ENCODE measurements around the gene DKK1. TPM values are rescaled to one million over a fixed set of nuclear protein-coding genes. Genes with fewer than 3 reads are reported as not detected.

DKK1 gene
- total RNA-seq, 1 donor from 2014 or later, result 33.2 TPM

GRCh38 chr10:52318822-52319464, 4.9 kb downstream of the DKK1 start:
- Mint-ChIP-seq H3K4me1 (ENCODE audit: unreplicated experiment) (peaks cover 7% of the 10 kb centered on the region), H3K36me3 (no peaks in the 10 kb centered on the region), H3K9me3 (no peaks in the 10 kb centered on the region), H3K4me3 (no peak overlapping the region), H3K27ac (no peak overlapping the region), H3K27me3 (peaks cover 39% of the 10 kb centered on the region)
- TF ChIP-seq, protein P1, sequence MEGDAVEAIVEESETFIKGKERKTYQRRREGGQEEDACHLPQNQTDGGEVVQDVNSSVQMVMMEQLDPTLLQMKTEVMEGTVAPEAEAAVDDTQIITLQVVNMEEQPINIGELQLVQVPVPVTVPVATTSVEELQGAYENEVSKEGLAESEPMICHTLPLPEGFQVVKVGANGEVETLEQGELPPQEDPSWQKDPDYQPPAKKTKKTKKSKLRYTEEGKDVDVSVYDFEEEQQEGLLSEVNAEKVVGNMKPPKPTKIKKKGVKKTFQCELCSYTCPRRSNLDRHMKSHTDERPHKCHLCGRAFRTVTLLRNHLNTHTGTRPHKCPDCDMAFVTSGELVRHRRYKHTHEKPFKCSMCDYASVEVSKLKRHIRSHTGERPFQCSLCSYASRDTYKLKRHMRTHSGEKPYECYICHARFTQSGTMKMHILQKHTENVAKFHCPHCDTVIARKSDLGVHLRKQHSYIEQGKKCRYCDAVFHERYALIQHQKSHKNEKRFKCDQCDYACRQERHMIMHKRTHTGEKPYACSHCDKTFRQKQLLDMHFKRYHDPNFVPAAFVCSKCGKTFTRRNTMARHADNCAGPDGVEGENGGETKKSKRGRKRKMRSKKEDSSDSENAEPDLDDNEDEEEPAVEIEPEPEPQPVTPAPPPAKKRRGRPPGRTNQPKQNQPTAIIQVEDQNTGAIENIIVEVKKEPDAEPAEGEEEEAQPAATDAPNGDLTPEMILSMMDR (conservative IDR thresholded peaks at IDR 0.05), result no peak
- no peak for DNase-seq (ENCODE audit: extremely low spot score, unreplicated experiment)

- no peaks in the 10 kb centered on the region for H3K9me3 Mint-ChIP-seq
- H3K27me3 Mint-ChIP-seq, result peaks cover 29% of the 10 kb centered on the region
- TF ChIP-seq, protein P1 (conservative IDR thresholded peaks at IDR 0.05), result no peak
- H3K4me3 Mint-ChIP-seq, result no peak overlapping the region
- no peak for DNase-seq (ENCODE audit: extremely low spot score, unreplicated experiment)
- no peak overlapping the region for H3K27ac Mint-ChIP-seq
- H3K36me3 Mint-ChIP-seq, result no peaks in the 10 kb centered on the region
- peaks cover under 1% of the 10 kb centered on the region for H3K4me1 Mint-ChIP-seq (ENCODE audit: unreplicated experiment)
Observed at GRCh38 chr10:52319926-52320325, 5.8 kb downstream of the DKK1 start.

DNA sequence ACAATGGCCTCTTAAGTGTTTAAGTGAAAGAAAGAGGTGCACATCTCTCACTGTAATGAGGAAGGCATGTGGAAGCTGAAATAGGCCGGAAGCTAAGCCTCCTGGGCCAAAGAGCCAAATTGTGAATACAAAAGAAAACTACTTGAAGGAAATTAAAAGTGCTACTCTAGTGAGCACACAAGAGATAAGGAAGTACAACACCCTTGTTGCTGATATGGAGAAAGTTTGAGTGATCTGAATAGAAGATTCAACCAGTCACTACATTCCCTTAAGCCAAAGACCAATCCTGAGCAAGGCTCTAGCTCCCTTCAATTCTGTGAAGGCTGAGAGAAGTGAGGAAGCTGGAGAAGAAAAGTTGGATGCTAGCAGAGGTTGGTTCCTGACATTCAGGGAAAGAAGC, 8.2 kb downstream of the DKK1 start:
- H3K36me3 Mint-ChIP-seq, result no peaks in the 10 kb centered on the region
- TF ChIP-seq, protein P1 (conservative IDR thresholded peaks at IDR 0.05), result no peak
- no peak overlapping the region for H3K4me3 Mint-ChIP-seq
- DNase-seq (ENCODE audit: extremely low spot score, unreplicated experiment), result no peak
- H3K27ac Mint-ChIP-seq, result no peak overlapping the region
- H3K4me1 Mint-ChIP-seq (ENCODE audit: unreplicated experiment), result no peaks in the 10 kb centered on the region
- no peaks in the 10 kb centered on the region for H3K9me3 Mint-ChIP-seq
- H3K27me3 Mint-ChIP-seq, result peaks cover 5% of the 10 kb centered on the region

DNA sequence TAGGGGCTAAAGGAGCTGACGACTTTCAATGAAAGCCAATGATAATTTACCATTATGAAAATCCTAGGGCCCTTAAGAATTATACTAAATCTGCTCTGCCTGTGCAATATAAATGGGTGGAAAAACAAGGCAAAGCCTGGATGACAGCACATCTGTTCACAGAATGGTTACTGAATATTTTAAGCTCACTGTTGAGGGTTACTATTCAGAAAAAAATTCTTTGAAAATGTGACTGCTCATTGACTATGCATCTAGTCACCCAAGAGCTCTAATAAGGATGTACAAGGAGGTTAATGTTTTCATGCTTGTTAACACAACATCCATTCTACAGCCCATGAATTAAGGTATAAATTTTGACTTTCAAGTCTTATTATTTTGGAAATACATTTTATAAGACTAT, 8.9 kb downstream of the DKK1 start:
- DNase-seq (ENCODE audit: extremely low spot score, unreplicated experiment), result no peak
- Mint-ChIP-seq H3K4me3 (no peak overlapping the region), H3K27me3 (peaks cover 3% of the 10 kb centered on the region), H3K4me1 (ENCODE audit: unreplicated experiment) (no peaks in the 10 kb centered on the region), H3K27ac (no peak overlapping the region), H3K36me3 (no peaks in the 10 kb centered on the region), H3K9me3 (no peaks in the 10 kb centered on the region)
- TF ChIP-seq, protein P1 (conservative IDR thresholded peaks at IDR 0.05), result no peak

DNA sequence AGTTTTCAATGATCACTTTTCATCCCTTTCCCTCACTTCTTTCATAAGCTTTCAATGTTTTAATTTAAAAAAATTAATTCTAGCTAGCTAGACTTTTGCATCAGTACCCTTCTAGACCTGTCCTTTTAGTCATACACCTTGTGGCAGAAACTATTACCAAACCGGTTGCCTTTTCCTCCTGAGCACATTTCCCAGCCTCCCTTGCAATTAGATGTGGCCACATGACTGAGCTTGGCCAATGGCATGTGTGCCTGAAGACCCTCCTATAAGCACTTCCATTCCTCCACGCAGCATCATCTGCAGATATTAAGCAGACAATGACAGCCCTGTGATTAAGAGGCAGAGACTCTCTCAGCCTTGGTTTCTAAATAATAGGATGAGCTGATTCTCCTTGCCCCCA, 12.3 kb downstream of the DKK1 start:
- no peaks in the 10 kb centered on the region for H3K36me3 Mint-ChIP-seq
- TF ChIP-seq, protein P1 (conservative IDR thresholded peaks at IDR 0.05), result no peak
- H3K27me3 Mint-ChIP-seq, result peaks cover 3% of the 10 kb centered on the region
- H3K4me1 Mint-ChIP-seq (ENCODE audit: unreplicated experiment), result no peaks in the 10 kb centered on the region
- H3K4me3 Mint-ChIP-seq, result no peak overlapping the region
- no peak overlapping the region for H3K27ac Mint-ChIP-seq
- DNase-seq (ENCODE audit: extremely low spot score, unreplicated experiment), result no peak
- no peaks in the 10 kb centered on the region for H3K9me3 Mint-ChIP-seq
